ENCODE data around the gene IRAK1.

IRAK1 gene

GRCh38 chrX:154017766-154018517, 1.8 kb downstream of the IRAK1 start:
- TF ChIP-seq TAF1 (IDR thresholded peaks at IDR 0.05; ENCODE audit: borderline replicate concordance, low read depth, low read length) (no peak), POLR2A (IDR thresholded peaks at IDR 0.05; ENCODE audit: low read depth, low read length) (no peak), POLR2AphosphoS5 (IDR thresholded peaks at IDR 0.05; ENCODE audit: low read depth, low read length) (no peak)
- DNase-seq (ENCODE audit: insufficient read length) (no peak), FAIRE-seq (no peak)

- DNase-seq (ENCODE audit: insufficient read length), result no peak
- no peak for TF ChIP-seq POLR2AphosphoS5 (IDR thresholded peaks at IDR 0.05; ENCODE audit: low read depth, low read length)
- no peak for TF ChIP-seq TAF1 (IDR thresholded peaks at IDR 0.05; ENCODE audit: borderline replicate concordance, low read depth, low read length)
- TF ChIP-seq POLR2A (IDR thresholded peaks at IDR 0.05; ENCODE audit: low read depth, low read length), result no peak
- FAIRE-seq, result no peak
These were observed 3.2 kb downstream of the IRAK1 start for GRCh38 chrX:154016366-154017076.

GRCh38 chrX:154015581-154016264, 4.0 kb downstream of the IRAK1 start:
- TF ChIP-seq POLR2AphosphoS5 (IDR thresholded peaks at IDR 0.05; ENCODE audit: low read depth, low read length) (no peak), TAF1 (IDR thresholded peaks at IDR 0.05; ENCODE audit: borderline replicate concordance, low read depth, low read length) (no peak), POLR2A (IDR thresholded peaks at IDR 0.05; ENCODE audit: low read depth, low read length) (no peak)
- FAIRE-seq, result no peak
- no peak for DNase-seq (ENCODE audit: insufficient read length)

- TF ChIP-seq TAF1 (IDR thresholded peaks at IDR 0.05; ENCODE audit: borderline replicate concordance, low read depth, low read length) (no peak), POLR2AphosphoS5 (IDR thresholded peaks at IDR 0.05; ENCODE audit: low read depth, low read length) (no peak; the same call in 1 of the 2 replicates), POLR2A (IDR thresholded peaks at IDR 0.05; ENCODE audit: low read depth, low read length) (no peak)
- FAIRE-seq, result no peak
- DNase-seq (ENCODE audit: insufficient read length), result no peak
These were observed 5.0 kb downstream of the IRAK1 start for GRCh38 chrX:154014429-154015380.

- no peak for TF ChIP-seq POLR2A (IDR thresholded peaks at IDR 0.05; ENCODE audit: low read depth, low read length)
- TF ChIP-seq POLR2AphosphoS5 (IDR thresholded peaks at IDR 0.05; ENCODE audit: low read depth, low read length), result no peak
- TF ChIP-seq TAF1 (IDR thresholded peaks at IDR 0.05; ENCODE audit: borderline replicate concordance, low read depth, low read length), result no peak
- peak; percentile 40 for FAIRE-seq
- peak; percentile 66 for DNase-seq (ENCODE audit: insufficient read length)
These were observed 5.9 kb downstream of the IRAK1 start for GRCh38 chrX:154013614-154014360.

- no peak for TF ChIP-seq POLR2AphosphoS5 (IDR thresholded peaks at IDR 0.05; ENCODE audit: low read depth, low read length)
- TF ChIP-seq POLR2A (IDR thresholded peaks at IDR 0.05; ENCODE audit: low read depth, low read length), result no peak
- no peak for TF ChIP-seq TAF1 (IDR thresholded peaks at IDR 0.05; ENCODE audit: borderline replicate concordance, low read depth, low read length)
- FAIRE-seq, result no peak
- DNase-seq (ENCODE audit: insufficient read length), result no peak
These were observed 6.7 kb downstream of the IRAK1 start for GRCh38 chrX:154013001-154013421.

GRCh38 chrX:154012336-154012991, 7.2 kb downstream of the IRAK1 start:
- FAIRE-seq, result no peak
- TF ChIP-seq TAF1 (IDR thresholded peaks at IDR 0.05; ENCODE audit: borderline replicate concordance, low read depth, low read length), result no peak
- TF ChIP-seq POLR2A (IDR thresholded peaks at IDR 0.05; ENCODE audit: low read depth, low read length), result no peak
- no peak for TF ChIP-seq POLR2AphosphoS5 (IDR thresholded peaks at IDR 0.05; ENCODE audit: low read depth, low read length)
- DNase-seq (ENCODE audit: insufficient read length), result no peak

- no peak for DNase-seq (ENCODE audit: insufficient read length)
- no peak for FAIRE-seq
- no peak; the same call in 1 of the 2 replicates for TF ChIP-seq POLR2AphosphoS5 (IDR thresholded peaks at IDR 0.05; ENCODE audit: low read depth, low read length)
- TF ChIP-seq TAF1 (IDR thresholded peaks at IDR 0.05; ENCODE audit: borderline replicate concordance, low read depth, low read length), result no peak
- no peak for TF ChIP-seq POLR2A (IDR thresholded peaks at IDR 0.05; ENCODE audit: low read depth, low read length)
These were observed 8.0 kb downstream of the IRAK1 start for GRCh38 chrX:154011376-154012335.
